Fibroblast of the aortic adventitia (primary cell): ENCODE measurements around the gene GPRIN2. TPM values are rescaled to one million over a fixed set of nuclear protein-coding genes. Genes with fewer than 3 reads are reported as not detected.
"Not testable (repeated sequence)": the region's sequence is repeated elsewhere in the genome, so short reads cannot be mapped to it uniquely, and the experiment has no call there.

ENCODE experiments used
- DNase-seq: peaks from one replicate; pipeline ENCODE4 v3.0.0-alpha.2; 2010; ENCODE audit warnings: low read depth
- H3K4me3 ChIP-seq: 2 replicates; pipeline ENCODE4 v1.5.1; 2011; ENCODE audit warnings: low read depth, mild to moderate bottlenecking, control low read depth, low read length, moderate library complexity
- total RNA-seq: library from RNA; depleted of rRNA; stranded (reverse); fragments of >200 nt; gene quantifications from 2 replicates; pipeline ENCODE4 v1.2.3, GENCODE V29; 2012; ENCODE audit warnings: low replicate concordance
- TF ChIP-seq, protein P1 (sequence below): IDR thresholded peaks from 2 replicates; pipeline ENCODE4 v1.5.1; 2011; ENCODE audit warnings: mild to moderate bottlenecking, low read length, control low read depth, inconsistent platforms; ENCODE audit not compliant: insufficient read depth

GPRIN2 gene
- total RNA-seq = not detected in 2 replicates

DNA sequence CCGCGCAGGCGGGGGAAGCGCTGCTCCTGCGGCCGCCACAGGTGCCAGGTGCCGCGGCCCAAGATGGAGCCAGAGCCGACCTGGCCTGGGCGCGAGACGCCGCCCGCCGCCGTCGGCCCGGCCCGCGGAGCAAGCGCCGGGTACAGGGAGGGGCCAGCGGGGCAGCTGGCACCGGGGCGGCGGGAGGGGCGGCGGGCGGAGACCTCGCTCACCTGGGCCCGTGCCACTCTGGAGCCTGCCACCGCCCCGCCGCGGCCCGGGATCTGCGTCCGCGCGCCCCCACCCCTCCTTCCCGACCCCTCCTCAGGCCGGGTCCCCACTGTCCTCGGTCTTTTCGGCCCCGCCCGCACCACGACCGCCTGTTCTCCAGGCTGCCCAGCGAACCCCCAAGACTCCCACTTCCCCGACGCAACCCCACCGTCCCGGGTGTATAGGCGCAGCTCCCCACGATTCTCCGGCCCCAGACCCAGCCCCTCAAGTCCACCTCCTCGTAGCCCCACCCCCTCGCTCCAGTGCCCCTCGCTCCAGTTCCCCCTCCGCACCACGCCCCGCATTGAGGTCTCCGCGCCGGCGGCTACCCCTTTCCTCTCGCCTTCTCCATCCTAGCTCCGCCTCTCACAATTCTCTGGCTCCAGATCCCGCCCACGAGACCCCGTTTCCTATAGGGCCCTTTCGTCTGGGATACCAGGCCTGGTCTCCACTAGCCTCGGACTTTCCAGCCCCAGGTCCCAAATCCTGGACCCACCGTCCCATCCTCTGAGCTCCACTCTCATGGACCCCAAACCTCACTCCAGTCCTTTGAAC is at the start of gene GPRIN2:
Gene GPRIN2, minus strand, starts transcription at position 144 of the 804 bp plus-strand sequence. CDS start 5,922 bp downstream, outside the sequence.
- TF ChIP-seq, protein P1, sequence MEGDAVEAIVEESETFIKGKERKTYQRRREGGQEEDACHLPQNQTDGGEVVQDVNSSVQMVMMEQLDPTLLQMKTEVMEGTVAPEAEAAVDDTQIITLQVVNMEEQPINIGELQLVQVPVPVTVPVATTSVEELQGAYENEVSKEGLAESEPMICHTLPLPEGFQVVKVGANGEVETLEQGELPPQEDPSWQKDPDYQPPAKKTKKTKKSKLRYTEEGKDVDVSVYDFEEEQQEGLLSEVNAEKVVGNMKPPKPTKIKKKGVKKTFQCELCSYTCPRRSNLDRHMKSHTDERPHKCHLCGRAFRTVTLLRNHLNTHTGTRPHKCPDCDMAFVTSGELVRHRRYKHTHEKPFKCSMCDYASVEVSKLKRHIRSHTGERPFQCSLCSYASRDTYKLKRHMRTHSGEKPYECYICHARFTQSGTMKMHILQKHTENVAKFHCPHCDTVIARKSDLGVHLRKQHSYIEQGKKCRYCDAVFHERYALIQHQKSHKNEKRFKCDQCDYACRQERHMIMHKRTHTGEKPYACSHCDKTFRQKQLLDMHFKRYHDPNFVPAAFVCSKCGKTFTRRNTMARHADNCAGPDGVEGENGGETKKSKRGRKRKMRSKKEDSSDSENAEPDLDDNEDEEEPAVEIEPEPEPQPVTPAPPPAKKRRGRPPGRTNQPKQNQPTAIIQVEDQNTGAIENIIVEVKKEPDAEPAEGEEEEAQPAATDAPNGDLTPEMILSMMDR = no peak
- peak within 1 kb of the TSS; percentile 13 for H3K4me3 ChIP-seq
- DNase-seq = no peak

DNA sequence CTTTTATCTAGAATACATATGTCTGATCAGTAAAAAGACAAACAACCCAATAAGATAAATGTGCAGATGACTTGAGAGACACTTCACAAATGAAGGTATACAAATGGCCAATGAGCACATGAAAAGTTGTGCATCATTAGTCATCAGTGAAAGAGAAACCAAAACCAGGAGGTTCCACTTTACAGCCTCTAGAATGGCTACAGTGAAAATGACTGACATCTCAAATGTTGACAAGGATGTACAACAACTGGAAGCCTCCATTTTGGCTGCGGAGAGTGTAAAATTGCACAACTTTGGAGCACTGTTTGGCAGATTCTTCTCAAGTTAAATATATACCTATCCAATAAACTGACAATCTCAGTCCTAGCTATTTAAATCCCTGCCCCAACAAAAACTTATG is 44.1 kb upstream of the GPRIN2 start:
- not testable (repeated sequence) for H3K4me3 ChIP-seq, DNase-seq

DNA sequence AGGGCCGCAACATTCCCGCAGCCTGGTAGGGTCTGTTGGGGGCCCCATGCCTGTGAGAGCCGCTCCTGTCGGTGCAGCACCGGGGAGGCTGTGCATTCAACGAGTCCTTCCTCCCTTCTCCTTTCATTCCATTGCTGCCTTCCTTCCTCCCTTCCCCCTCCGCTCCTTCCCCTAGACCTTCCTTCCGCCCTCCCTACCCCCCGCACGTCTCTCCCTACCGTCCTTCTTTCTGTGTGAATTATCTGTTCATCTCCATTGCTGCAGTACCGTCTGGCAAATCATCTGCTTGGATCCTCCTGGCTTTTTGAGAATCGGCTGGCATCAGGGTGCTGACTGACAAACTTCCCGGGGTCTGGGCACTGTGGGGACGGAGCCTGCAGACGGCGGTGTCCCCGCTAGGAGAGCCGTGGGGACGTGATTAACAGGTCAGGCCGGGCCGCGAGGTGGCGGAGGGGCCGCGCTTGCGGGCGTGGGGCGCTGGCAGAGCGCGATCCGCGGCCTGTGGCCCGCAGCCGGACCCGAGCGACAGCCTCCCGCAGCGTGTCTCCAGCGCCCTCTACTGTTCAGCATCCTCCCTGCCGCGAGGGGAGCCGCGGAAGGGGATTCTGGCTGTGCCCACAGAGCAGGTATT is 41.3 kb upstream of the GPRIN2 start:
- peak overlapping the region; percentile 60 for H3K4me3 ChIP-seq
- not testable (repeated sequence) for DNase-seq

DNA sequence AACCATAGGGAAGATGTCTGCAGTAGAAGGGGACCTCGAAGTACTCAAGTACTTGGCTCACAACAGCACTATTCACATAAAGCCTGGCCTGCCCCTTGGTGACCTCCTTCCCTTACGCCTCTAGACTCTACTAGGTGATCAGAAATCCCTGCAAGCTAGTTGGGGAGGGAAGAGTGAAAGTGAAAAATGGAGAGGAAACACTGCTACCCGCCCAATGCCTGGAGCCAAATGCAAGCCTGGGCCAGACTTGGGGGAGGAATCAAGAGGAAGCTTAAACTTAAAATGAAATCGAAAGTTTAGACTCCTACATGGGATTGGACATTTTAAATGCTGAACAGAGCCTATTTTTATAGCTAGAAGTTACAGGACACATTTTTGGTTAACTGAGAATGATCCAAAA is 40.1 kb upstream of the GPRIN2 start:
- H3K4me3 ChIP-seq = not testable (repeated sequence)
- DNase-seq = peak; percentile 35

DNA sequence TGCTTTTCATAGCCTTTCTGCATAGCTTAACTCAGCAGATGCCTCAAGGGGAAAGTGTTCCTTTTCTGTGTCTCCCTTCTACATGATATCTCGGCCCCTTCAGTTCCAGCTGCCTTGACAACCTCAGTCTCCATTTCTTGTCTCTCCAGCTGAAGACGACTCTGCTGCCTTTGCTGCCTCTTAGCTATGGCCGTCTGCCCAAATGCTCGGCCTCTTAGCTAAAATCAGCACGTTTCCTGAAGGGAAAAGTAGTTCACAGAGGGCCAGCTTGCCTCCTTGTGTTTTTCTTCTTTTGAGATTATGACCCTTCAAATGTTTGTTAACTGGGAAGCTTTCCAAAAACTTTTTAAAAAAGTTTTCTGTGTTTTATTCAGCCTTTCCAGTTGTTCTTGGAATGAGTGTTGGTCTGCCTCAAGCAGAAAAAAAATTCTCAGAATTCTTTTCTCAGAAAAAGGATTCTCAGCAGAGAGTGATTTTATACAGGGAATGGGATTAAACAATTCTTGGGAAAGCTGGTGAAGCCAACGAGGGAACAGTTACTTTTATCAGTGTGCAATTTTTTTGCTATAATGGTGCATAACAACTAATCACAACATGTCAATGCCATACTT is 38.1 kb upstream of the GPRIN2 start:
- DNase-seq, H3K4me3 ChIP-seq: not testable (repeated sequence)

DNA sequence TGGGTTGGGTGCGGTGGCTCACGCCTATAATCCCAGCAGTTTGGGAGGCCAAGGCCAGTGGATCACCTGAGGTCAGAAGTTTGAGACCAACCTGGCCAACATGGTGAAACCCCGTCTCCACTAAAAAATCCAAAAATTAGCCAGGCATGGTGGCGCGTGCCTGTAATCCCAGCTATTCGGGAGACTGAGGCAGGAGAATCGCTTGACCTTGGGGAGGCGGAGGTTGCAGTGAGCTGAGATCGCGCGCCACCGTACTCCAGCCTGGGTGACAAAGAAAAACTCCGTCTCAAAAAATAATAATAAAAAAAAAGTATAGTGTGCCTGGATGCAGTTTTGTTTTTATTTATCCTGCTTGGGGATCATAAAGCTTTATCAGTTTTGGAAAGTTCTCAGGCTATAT is 36.8 kb upstream of the GPRIN2 start:
- DNase-seq, H3K4me3 ChIP-seq: not testable (repeated sequence)

DNA sequence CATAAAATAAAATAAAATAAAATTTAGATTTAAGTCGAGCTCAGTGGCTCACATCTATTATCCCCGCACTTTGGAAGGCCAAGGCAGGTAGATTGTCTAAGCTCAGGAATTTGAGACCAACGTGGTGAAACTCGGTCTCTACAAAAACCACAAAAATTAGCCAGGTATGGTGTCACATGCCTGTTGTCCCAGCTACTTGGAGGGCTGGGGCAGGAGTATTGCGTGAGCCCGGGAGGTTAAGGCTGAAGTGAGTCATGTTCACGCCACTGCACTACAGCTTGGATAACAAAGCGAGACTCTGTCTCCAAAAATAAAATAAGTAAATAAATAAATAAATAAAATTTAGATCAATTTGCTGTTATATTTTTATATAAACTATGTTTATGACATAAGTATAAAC is 34.6 kb upstream of the GPRIN2 start:
- not testable (repeated sequence) for H3K4me3 ChIP-seq, DNase-seq

DNA sequence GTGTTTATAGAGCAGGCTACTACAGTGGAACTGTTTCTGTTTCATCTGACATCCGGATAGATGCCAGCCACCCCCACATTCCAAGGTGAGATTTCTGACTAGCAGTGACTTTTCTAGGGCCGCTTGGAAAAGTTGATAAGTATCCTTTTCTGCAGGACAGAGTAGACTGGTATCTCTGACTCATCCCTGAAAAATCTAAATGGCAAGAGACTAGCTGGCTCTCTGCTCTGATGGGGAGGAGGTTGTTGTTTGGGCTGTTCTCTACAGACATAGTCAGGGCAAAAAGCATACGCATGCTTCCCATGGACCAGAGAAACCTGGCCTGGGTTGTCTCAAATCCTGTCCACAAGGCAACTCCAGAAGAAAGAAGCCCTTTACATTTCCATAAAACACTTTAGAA is 33.1 kb upstream of the GPRIN2 start:
- DNase-seq, H3K4me3 ChIP-seq: not testable (repeated sequence)

DNA sequence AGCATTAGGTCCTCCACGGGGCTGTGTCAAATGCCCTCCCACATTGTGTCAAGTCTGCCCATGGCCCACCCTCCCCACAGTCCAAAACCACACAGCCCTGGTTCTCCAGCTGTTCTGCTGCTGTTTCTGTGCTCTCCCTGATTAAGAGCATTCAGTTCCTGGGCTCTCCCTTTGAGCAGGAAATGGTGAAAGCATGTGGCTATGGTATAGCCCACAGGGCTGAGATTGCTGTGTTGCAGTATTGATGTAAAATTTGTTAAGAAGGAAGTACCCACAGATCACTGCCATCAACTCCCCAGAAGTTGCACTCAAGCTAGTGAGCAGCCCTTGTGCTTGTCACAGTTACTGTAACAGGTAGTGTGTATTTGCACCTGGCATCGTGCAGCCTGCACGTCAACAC is 31.8 kb upstream of the GPRIN2 start:
- not testable (repeated sequence) for DNase-seq, H3K4me3 ChIP-seq

DNA sequence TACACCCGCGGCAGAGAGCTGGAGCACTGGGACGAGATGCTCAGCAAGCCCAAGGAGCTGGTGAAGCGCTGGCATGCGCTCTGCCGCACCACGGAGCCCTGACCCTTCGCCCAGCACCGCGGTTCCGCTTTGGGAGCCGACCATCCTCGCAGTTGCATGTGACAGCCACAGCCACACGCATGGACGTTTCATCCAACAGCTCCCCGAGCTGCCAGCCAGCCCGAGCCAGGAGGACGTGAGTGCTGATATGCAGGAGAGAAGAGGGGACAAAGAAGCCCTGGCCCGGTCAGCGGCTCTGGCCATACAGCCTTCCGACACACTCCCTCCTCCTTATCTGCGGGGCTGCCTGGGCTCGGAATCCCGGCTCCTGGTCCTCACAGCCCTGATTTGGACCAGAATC is 31.1 kb upstream of the GPRIN2 start:
- not testable (repeated sequence) for DNase-seq, H3K4me3 ChIP-seq

DNA sequence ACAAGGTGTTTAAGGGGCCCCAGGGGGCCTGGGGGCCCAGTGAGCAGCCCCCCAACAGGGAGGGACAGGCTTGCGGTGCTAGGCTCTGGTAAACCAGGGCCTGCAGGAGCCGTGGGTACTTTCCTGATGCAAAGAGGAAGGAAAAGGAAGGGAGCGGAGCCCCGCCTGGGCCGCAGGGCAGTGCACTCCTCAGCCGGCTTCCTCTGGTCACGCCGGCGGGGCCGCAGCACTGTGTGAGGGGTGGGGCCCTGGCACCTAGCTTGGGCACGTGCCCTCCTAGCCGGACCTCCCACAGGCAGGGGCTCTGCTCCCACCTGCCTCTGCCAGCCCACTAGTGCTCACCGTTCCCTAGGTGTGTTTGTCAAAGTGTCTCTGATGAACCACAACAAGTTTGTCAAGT is 28.8 kb upstream of the GPRIN2 start:
- H3K4me3 ChIP-seq, DNase-seq: not testable (repeated sequence)

DNA sequence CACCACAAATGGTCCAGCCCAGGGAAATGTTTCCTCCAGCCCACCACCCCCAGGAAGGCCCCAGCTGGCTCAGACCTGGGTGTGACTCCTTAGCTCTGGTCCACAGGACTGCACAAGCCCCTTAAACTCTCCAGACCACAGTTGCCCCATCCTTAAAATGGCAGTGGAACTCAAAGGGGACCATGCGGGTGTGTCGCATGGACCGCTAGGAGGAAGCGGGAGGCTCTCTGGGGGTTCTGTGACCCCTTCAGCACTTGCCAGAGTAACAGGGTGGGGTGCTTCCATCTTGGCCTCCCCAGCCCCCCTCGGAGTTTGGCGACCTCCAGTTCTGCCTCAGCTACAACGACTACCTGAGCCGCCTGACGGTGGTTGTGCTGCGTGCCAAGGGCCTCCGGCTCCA is 27.7 kb upstream of the GPRIN2 start:
- not testable (repeated sequence) for H3K4me3 ChIP-seq, DNase-seq

DNA sequence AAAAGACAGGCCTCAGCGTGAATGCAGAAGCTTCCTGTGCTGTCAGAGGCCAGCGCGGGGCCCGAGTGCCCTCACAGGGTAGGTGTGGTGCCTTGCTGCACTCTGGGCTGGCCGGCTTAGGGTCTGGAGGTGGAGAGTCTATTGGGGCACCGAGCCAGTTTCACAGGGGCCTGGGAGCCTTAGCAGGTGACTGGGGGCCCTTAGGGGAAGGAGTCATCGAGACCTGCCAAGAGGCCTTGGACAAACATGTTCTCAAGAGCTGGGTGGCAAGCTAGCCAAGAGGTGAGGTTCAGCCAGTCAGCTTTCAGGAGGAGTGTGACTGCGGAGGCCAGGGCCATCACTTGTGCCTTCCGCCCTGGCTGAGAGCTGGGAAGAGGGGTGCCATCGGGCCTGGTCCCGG is 26.1 kb upstream of the GPRIN2 start:
- H3K4me3 ChIP-seq, DNase-seq: not testable (repeated sequence)

DNA sequence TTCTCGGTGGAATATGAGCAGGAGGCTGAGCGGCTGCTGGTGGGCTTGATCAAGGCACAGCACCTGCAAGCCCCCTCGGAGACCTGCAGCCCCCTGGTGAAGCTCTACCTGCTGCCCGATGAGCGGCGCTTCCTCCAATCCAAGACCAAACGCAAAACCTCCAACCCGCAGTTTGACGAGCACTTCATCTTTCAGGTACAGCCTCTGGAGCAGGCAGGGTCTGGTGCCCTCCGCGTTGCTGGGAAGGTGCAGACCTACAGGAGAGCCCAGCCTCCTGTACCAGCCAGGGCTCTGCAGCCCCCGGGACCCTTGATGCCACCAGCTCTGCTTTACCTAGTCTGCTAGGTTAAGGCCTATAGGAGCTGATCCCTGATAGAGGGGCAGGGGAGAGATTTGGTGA is 25.5 kb upstream of the GPRIN2 start:
- not testable (repeated sequence) for DNase-seq, H3K4me3 ChIP-seq

DNA sequence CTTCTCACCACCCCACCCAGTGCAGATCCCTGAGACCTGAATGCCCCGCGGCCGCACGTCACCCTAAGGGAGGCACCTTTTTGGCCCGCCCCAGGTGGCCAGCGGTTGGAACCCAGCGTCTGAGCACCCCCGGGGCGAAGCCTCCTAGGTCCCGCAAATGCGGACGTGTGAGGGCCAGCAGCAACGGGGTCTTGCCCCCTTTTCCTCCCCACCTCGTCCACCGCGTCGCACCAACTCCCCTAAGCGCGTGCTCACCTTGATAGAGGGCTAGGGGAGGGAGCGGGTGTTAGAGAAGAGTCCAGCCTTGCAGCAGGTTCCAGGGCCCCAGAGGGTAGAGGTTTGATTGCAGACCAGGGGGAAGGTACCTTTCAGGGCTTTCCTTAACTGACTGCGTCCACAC is 22.9 kb upstream of the GPRIN2 start:
- not testable (repeated sequence) for DNase-seq, H3K4me3 ChIP-seq

DNA sequence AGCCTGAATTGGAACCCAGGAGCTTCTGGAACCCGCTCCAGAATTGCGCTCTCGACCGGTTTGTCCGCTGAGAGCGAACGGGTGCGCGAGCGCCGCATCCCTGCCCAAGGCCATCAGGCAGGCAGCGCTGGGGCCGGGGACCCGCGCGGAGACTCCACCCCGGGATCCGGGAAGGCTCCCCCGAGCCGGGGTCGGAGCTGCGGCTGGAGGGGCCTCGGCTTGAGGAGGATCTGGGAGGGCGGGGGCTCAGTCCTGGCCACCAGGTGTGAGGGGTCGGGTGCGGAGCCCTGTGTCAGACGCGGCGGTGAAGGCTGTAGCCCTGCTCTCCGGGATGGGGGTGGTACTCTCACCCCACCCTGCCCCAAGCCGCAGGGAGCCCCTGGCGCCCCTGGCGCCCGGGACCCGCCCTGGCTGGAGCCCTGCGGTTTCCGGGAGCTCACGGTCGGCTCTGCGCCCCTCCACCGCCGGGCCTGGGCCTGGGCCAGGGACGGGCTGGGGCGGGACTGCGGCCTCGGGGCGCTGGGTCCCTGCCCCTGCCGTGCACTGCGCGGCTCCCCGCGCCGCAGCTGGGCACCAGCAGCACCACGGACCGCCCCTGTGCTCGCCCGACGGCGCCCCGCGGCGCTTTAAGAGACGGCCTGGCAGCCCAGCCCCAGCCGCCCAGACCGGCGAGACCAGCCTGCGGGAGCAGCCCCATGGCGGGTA is 22.2 kb upstream of the GPRIN2 start, which contains the start of gene SYT15:
Gene SYT15, plus strand, starts transcription at position 655 of the 705 bp plus-strand sequence. Its CDS starts 41 bp downstream, at position 696.
- H3K4me3 ChIP-seq, DNase-seq: not testable (repeated sequence)
